ENCODE measurements around the gene FAM47E.

The FAM47E gene

GRCh38 chr4:76251441-76252270 is at the start of gene FAM47E:
TSS of gene FAM47E (plus strand) at chr4:76251721. CDS start at chr4:76251747, 26 bp downstream.
- no peak for DNase-seq (ENCODE audit: low spot score)

GRCh38 chr4:76203541-76203940 is 48.0 kb upstream of the FAM47E start:
- no peak for DNase-seq (ENCODE audit: low spot score)

GRCh38 chr4:76204936-76205335 is 46.6 kb upstream of the FAM47E start:
- DNase-seq (ENCODE audit: low spot score): no peak

GRCh38 chr4:76205476-76205875 is 46.0 kb upstream of the FAM47E start:
- no peak for DNase-seq (ENCODE audit: low spot score)

- DNase-seq (ENCODE audit: low spot score): no peak
Observed at GRCh38 chr4:76206222-76206942, 45.1 kb upstream of the FAM47E start.

- no peak for DNase-seq (ENCODE audit: low spot score)
Observed at GRCh38 chr4:76207549-76207948, 44.0 kb upstream of the FAM47E start.

- no peak for DNase-seq (ENCODE audit: low spot score)
Observed at GRCh38 chr4:76208005-76208765, 43.3 kb upstream of the FAM47E start.

GRCh38 chr4:76209881-76210280 is 41.6 kb upstream of the FAM47E start:
- no peak for DNase-seq (ENCODE audit: low spot score)

GRCh38 chr4:76210452-76210851 is 41.1 kb upstream of the FAM47E start:
- no peak for DNase-seq (ENCODE audit: low spot score)

- DNase-seq (ENCODE audit: low spot score): no peak
Observed at GRCh38 chr4:76211769-76212708, 39.5 kb upstream of the FAM47E start.

- DNase-seq (ENCODE audit: low spot score): peak; percentile 39
Observed at GRCh38 chr4:76212851-76213414, 38.6 kb upstream of the FAM47E start.

- peak; percentile 68 for DNase-seq (ENCODE audit: low spot score)
Observed at GRCh38 chr4:76213415-76214176, 37.9 kb upstream of the FAM47E start, which contains the start of gene SCARB2. TSS of gene SCARB2 (minus strand) at chr4:76213824. CDS start at chr4:76213543, 281 bp downstream.

GRCh38 chr4:76214177-76214675 is 37.3 kb upstream of the FAM47E start:
- DNase-seq (ENCODE audit: low spot score): no peak

GRCh38 chr4:76215077-76215476 is 36.4 kb upstream of the FAM47E start:
- DNase-seq (ENCODE audit: low spot score): no peak

GRCh38 chr4:76216524-76216923 is 35.0 kb upstream of the FAM47E start:
- no peak for DNase-seq (ENCODE audit: low spot score)

- DNase-seq (ENCODE audit: low spot score): no peak
Observed at GRCh38 chr4:76216975-76217814, 34.3 kb upstream of the FAM47E start.

- DNase-seq (ENCODE audit: low spot score): no peak
Observed at GRCh38 chr4:76219299-76220055, 32.0 kb upstream of the FAM47E start.

- DNase-seq (ENCODE audit: low spot score): no peak
Observed at GRCh38 chr4:76224171-76224570, 27.4 kb upstream of the FAM47E start.

Data from CD4-positive, alpha-beta T cell treated with Interleukin-15 for 4 hours (primary cell).